ENCODE data around the gene FAM228B. TPM values are rescaled to one million over a fixed set of nuclear protein-coding genes. Genes with fewer than 3 reads are reported as not detected.

Gene FAM228B
- total RNA-seq, 2 donors from 2014 or later: 17.7 to 20.6 TPM

Other genes with a start within 250 kb of the FAM228B start
- 10 to 100 TPM; 12.2 to 16.9 TPM for gene ATAD2B, start 196.3 kb upstream of the FAM228B start, total RNA-seq
- 10 to 100 TPM in 1 of 2 donors, 1 to 10 TPM in 1; 9.7 to 19.2 TPM for gene UBXN2A, start 183.0 kb upstream of the FAM228B start, total RNA-seq
- not detected for gene MFSD2B, start 113.4 kb upstream of the FAM228B start, total RNA-seq
- gene WDCP, start 76.1 kb upstream of the FAM228B start, total RNA-seq: 1 to 10 TPM; 6.3 to 7.2 TPM
- 1 to 10 TPM; 8.5 to 8.6 TPM for gene FKBP1B, start 73.7 kb upstream of the FAM228B start, total RNA-seq
- 10 to 100 TPM; 78.9 to 79.3 TPM for gene SF3B6, start 47.1 kb upstream of the FAM228B start, total RNA-seq
- gene TP53I3, start 38.6 kb upstream of the FAM228B start, total RNA-seq: 10 to 100 TPM; 16.2 to 26.2 TPM
- 10 to 100 TPM in 1 of 2 donors, not detected in 1; 16.9 TPM for gene PFN4, start 135 bp upstream of the FAM228B start, total RNA-seq
- gene FAM228A, start 51.6 kb downstream of the FAM228B start, total RNA-seq: 1 to 10 TPM in 1 of 2 donors, under 1 TPM in 1; 0.55 to 4.8 TPM
- gene ITSN2, start 237.1 kb downstream of the FAM228B start, total RNA-seq: 10 to 100 TPM; 42.8 to 45.7 TPM

Data from prostate gland (tissue), 2 donors.